NCI-H510A treated with DMSO at 0.1 percent for 48 hours (cell line): ENCODE measurements around the gene NF1.
"Not testable (repeated sequence)": the region's sequence is repeated elsewhere in the genome, so short reads cannot be mapped to it uniquely, and the experiment has no call there.

ENCODE experiments used
- DNase-seq: peaks from one replicate; lab custom pipeline; 2025; lab: John Stamatoyannopoulos, UW

Gene NF1

GRCh38 chr17:31254654-31255053, 159.9 kb downstream of the NF1 start:
- DNase-seq, result no peak

GRCh38 chr17:31256936-31257335, 162.2 kb downstream of the NF1 start:
- DNase-seq, result no peak

GRCh38 chr17:31260151-31260550, 165.4 kb downstream of the NF1 start:
- DNase-seq, result no peak

GRCh38 chr17:31261601-31262000, 166.8 kb downstream of the NF1 start:
- no peak for DNase-seq

GRCh38 chr17:31262923-31263322, 168.1 kb downstream of the NF1 start:
- not testable (repeated sequence) for DNase-seq

- DNase-seq, result no peak
Measured at GRCh38 chr17:31266042-31266441, 171.3 kb downstream of the NF1 start.

GRCh38 chr17:31269036-31269577, 174.3 kb downstream of the NF1 start:
- DNase-seq, result no peak

GRCh38 chr17:31269578-31269983, 174.8 kb downstream of the NF1 start:
- DNase-seq, result no peak

- DNase-seq, result no peak
Measured at GRCh38 chr17:31272236-31272635, 177.5 kb downstream of the NF1 start.

GRCh38 chr17:31272803-31273202, 178.0 kb downstream of the NF1 start:
- no peak for DNase-seq

GRCh38 chr17:31273516-31273915, 178.7 kb downstream of the NF1 start:
- no peak for DNase-seq

- DNase-seq, result peak; percentile 44
Measured at GRCh38 chr17:31274252-31274651, 179.5 kb downstream of the NF1 start.

- DNase-seq, result no peak
Measured at GRCh38 chr17:31275116-31275515, 180.3 kb downstream of the NF1 start.

- no peak for DNase-seq
Measured at GRCh38 chr17:31279401-31279800, 184.6 kb downstream of the NF1 start.

- DNase-seq, result no peak
Measured at GRCh38 chr17:31281061-31281460, 186.3 kb downstream of the NF1 start.

GRCh38 chr17:31283841-31284240, 189.1 kb downstream of the NF1 start:
- DNase-seq, result no peak

GRCh38 chr17:31286587-31286986, 191.8 kb downstream of the NF1 start:
- DNase-seq, result no peak

- DNase-seq, result not testable (repeated sequence)
Measured at GRCh38 chr17:31287932-31288331, 193.2 kb downstream of the NF1 start.

- DNase-seq, result no peak
Measured at GRCh38 chr17:31289790-31290189, 195.0 kb downstream of the NF1 start.

- DNase-seq, result no peak
Measured at GRCh38 chr17:31291820-31292219, 197.0 kb downstream of the NF1 start.

- DNase-seq, result no peak
Measured at GRCh38 chr17:31293581-31293980, 198.8 kb downstream of the NF1 start.

GRCh38 chr17:31294231-31294630, 199.5 kb downstream of the NF1 start:
- no peak for DNase-seq

GRCh38 chr17:31294820-31295488, 200.2 kb downstream of the NF1 start:
- DNase-seq, result no peak

- no peak for DNase-seq
Measured at GRCh38 chr17:31295489-31295871, 200.7 kb downstream of the NF1 start.
